Fibroblast of lung (primary cell): Measurements from ENCODE around the gene PTK7. TPM values are rescaled to one million over a fixed set of nuclear protein-coding genes. Genes with fewer than 3 reads are reported as not detected.

ENCODE experiments used
- DNase-seq, 2 donors: peaks; one replicate each; pipeline versions ENCODE4 v3.0.0 to v3.0.0-alpha.2; 2010; ENCODE audit warnings: low read depth in 2 of 2
- H2AFZ ChIP-seq: 2 replicates; pipeline ENCODE4 v1.5.1; 2012; ENCODE audit warnings: low read length, control low read depth, inconsistent platforms
- H3K27ac ChIP-seq: 2 replicates; pipeline ENCODE4 v1.5.1; 2011; ENCODE audit warnings: low read length, control low read depth; ENCODE audit not compliant: insufficient read depth
- H3K27me3 ChIP-seq: 2 replicates; pipeline ENCODE4 v1.5.1; 2011; ENCODE audit warnings: mild to moderate bottlenecking, low read length; ENCODE audit not compliant: control insufficient read depth, insufficient read depth
- H3K36me3 ChIP-seq: 2 replicates; pipeline ENCODE4 v1.5.1; 2011; ENCODE audit warnings: low read length; ENCODE audit not compliant: control insufficient read depth, insufficient read depth
- H3K4me1 ChIP-seq: 2 replicates; pipeline ENCODE4 v1.5.1; 2011; ENCODE audit warnings: low read length; ENCODE audit not compliant: control insufficient read depth, insufficient read depth; ENCODE audit errors: extremely low read depth
- H3K4me2 ChIP-seq: 2 replicates; pipeline ENCODE4 v1.5.1; 2011; ENCODE audit warnings: low read length, control low read depth; ENCODE audit not compliant: insufficient read depth; ENCODE audit errors: extremely low read depth
- H3K4me3 ChIP-seq, 4 experiments: fragments of 200-600 bp in 1 of 4; sonication (generic) in 1 of 4; replicated peaks in 1 of 4; 2 replicates each; pipeline ENCODE4 v1.5.1; 2011 to 2016; ENCODE audit warnings: low read length in 4 of 4, low read depth in 3 of 4, mild to moderate bottlenecking in 3 of 4, control low read depth in 2 of 4, inconsistent platforms in 1 of 4, mixed read lengths in 1 of 4; ENCODE audit not compliant: insufficient read depth in 1 of 4; ENCODE audit errors: control extremely low read depth in 1 of 4
- H3K79me2 ChIP-seq: 2 replicates; pipeline ENCODE4 v1.5.1; 2012; ENCODE audit warnings: mild to moderate bottlenecking, low read length, inconsistent platforms; ENCODE audit not compliant: control insufficient read depth, insufficient read depth
- H3K9ac ChIP-seq: 2 replicates; pipeline ENCODE4 v1.5.1; 2011; ENCODE audit warnings: mild to moderate bottlenecking, low read length, control low read depth; ENCODE audit not compliant: insufficient read depth
- H3K9me3 ChIP-seq: 2 replicates; pipeline ENCODE4 v1.5.1; 2012; ENCODE audit warnings: low read depth, low read length; ENCODE audit not compliant: control insufficient read depth, insufficient read depth
- H4K20me1 ChIP-seq: 2 replicates; pipeline ENCODE4 v1.5.1; 2011; ENCODE audit warnings: low read length; ENCODE audit not compliant: control insufficient read depth, insufficient read depth; ENCODE audit errors: extremely low read depth
- CTCF ChIP-seq, 2 donors: IDR thresholded peaks in 1 of 2; conservative IDR thresholded peaks in 1 of 2; 1 replicate in 1 of 2; 2 replicates in 1 of 2; pipeline ENCODE4 v1.5.1; 2011 to 2012; ENCODE audit warnings: low read length in 2 of 2, control low read depth in 1 of 2, inconsistent platforms in 1 of 2, low read depth in 1 of 2, mild to moderate bottlenecking in 1 of 2
- EZH2 ChIP-seq: IDR thresholded peaks from 2 replicates; pipeline ENCODE4 v1.5.1; 2012; ENCODE audit warnings: low read length, control low read depth, mild to moderate bottlenecking; ENCODE audit errors: missing control alignments
- polyA plus RNA-seq, 2 donors: library from polyadenylated mRNA; depleted of rRNA in 1 of 2; stranded (reverse) in 1 of 2; unstranded in 1 of 2; fragments of >200 nt; gene quantifications; 2 replicates each; pipeline ENCODE4 v1.2.1, GENCODE V29; 2011 to 2012; ENCODE audit warnings: missing spikeins in 1 of 2
- total RNA-seq: library from RNA; depleted of rRNA; stranded (reverse); fragments of >200 nt; gene quantifications from 2 replicates; pipeline ENCODE4 v1.2.1, GENCODE V29; 2014

Gene PTK7
- total and polyA plus RNA-seq, 2 donors (not counting 1 experiment from before 2014, with no cell fraction given), result 145 to 149 TPM

DNA sequence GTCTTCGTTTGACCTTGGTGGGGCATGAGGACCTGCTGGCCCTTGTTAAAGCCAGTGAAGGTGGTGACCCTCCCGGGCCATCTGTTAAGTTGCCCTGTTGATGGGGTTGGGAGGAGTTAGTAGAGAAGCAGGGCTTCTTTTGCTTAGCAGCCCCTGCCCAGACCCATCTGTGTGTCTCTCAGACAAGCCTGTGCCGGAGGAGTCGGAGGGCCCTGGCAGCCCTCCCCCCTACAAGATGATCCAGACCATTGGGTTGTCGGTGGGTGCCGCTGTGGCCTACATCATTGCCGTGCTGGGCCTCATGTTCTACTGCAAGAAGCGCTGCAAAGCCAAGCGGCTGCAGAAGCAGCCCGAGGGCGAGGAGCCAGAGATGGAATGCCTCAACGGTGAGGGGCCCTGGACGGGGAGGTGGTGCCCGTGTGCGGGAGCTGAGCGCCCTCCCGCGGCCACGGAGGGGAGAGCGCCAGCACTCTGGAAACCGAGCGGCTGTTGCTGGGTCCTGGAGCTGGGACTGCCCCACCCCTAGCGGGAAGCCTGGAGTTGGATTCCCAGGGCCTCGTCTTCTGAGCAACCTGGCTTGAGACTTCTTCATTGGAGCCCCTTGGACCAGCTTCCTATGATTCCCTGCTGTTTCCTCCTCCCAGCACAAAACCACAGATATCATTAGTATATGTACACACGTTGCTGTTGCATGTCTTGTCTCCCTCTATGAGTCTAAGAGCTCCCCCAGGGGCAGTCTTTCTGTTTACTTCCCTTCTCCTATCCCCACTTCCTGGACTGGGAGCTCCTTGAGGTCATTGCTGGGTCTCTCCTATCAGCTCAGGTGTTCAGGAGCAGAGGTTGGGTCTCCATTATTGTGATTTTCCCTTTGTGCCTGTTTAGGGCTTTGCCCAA, 67.4 kb downstream of the PTK7 start:
- DNase-seq, result peak; percentile 86 to 93
- H3K9me3 ChIP-seq, result no peaks in the 10 kb centered on the region
- no peaks in the 10 kb centered on the region for H3K79me2 ChIP-seq
- no peak overlapping the region for H3K9ac ChIP-seq
- no peak overlapping the region for H3K4me3 ChIP-seq
- H3K36me3 ChIP-seq, result peaks cover 5% of the 10 kb centered on the region
- peaks cover 2% of the 10 kb centered on the region for H3K4me1 ChIP-seq
- H3K27ac ChIP-seq, result no peak overlapping the region
- TF ChIP-seq EZH2, result no peak
- peak; percentile 88 to 89 for TF ChIP-seq CTCF (conservative IDR thresholded peaks at IDR 0.05 in 1 of 2, IDR thresholded peaks at IDR 0.05 in 1 of 2; ENCODE audit: low read depth in 1 of 2, low read length in 2 of 2)
- H3K4me2 ChIP-seq, result no peak overlapping the region
- H2AFZ ChIP-seq, result peak overlapping the region; percentile 36
- H4K20me1 ChIP-seq, result no peaks in the 10 kb centered on the region
- H3K27me3 ChIP-seq, result no peaks in the 10 kb centered on the region

DNA sequence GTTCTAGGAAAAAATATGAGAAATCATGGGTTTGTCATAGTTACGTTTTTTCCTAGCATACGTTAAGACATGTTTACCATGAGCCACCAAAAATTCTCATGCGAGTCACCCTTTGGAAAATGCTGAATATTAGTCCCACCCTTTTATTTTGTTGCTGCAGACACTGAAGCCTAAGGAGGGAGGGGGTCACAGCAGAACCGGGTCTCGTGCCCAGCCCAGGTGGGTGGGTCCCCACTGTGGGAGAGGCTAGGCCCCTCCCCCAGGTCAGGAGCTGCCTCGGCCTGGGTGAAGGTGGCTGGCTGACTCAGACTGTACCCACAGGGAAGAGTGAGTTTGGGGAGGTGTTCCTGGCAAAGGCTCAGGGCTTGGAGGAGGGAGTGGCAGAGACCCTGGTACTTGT, 68.8 kb downstream of the PTK7 start:
- Histone ChIP-seq H3K4me3 (no peak overlapping the region), H3K27me3 (no peaks in the 10 kb centered on the region), H2AFZ (no peak overlapping the region), H3K9ac (no peak overlapping the region), H4K20me1 (no peaks in the 10 kb centered on the region), H3K4me1 (peaks cover 2% of the 10 kb centered on the region), H3K79me2 (no peaks in the 10 kb centered on the region), H3K4me2 (no peak overlapping the region), H3K27ac (no peak overlapping the region), H3K9me3 (no peaks in the 10 kb centered on the region), H3K36me3 (peaks cover 5% of the 10 kb centered on the region)
- TF ChIP-seq EZH2 (no peak), CTCF (conservative IDR thresholded peaks at IDR 0.05 in 1 of 2, IDR thresholded peaks at IDR 0.05 in 1 of 2; ENCODE audit: low read depth in 1 of 2, low read length in 2 of 2) (no peak)
- DNase-seq, result no peak

DNA sequence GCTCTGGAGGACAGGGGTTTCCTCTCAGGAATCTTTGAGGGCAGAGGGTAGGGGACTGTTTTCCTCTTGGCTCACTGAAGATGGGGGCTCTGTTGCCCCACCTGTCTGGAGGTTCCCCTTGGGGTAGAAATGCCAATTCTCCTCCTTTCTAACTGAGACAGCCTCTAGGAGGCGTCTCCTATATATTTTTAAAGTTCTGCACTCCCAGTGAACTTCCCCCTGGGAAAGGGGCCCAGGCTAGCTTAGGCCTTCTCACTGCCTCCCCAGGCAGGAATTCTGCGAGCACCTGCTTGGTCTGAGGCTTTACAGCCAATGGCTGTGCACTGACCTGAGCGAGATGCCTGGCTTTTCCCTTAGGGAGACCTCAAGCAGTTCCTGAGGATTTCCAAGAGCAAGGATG, 70.1 kb downstream of the PTK7 start:
- Histone ChIP-seq H3K4me2 (no peak overlapping the region), H3K27me3 (no peaks in the 10 kb centered on the region), H3K4me3 (no peak overlapping the region), H3K79me2 (no peaks in the 10 kb centered on the region), H3K9me3 (no peaks in the 10 kb centered on the region), H4K20me1 (no peaks in the 10 kb centered on the region), H3K27ac (no peak overlapping the region), H3K9ac (no peak overlapping the region), H3K36me3 (peaks cover 5% of the 10 kb centered on the region), H2AFZ (no peak overlapping the region), H3K4me1 (peaks cover 2% of the 10 kb centered on the region)
- TF ChIP-seq EZH2 (no peak), CTCF (conservative IDR thresholded peaks at IDR 0.05 in 1 of 2, IDR thresholded peaks at IDR 0.05 in 1 of 2; ENCODE audit: low read depth in 1 of 2, low read length in 2 of 2) (no peak)
- DNase-seq, result no peak
